Suprapubic skin (tissue), 4 donors: Measurements from ENCODE around the gene INTS11. TPM values are rescaled to one million over a fixed set of nuclear protein-coding genes. Genes with fewer than 3 reads are reported as not detected.

ENCODE experiments used
- DNase-seq, 2 donors: peaks; one replicate each; pipeline ENCODE4 v3.0.0-alpha.2; 2019; ENCODE audit warnings: low spot score in 2 of 2
- H3K27ac ChIP-seq: fragments of 200-600 bp; sonication (generic); one replicate; pipeline ENCODE4 v1.5.1; 2019
- H3K27me3 ChIP-seq: fragments of 200-600 bp; sonication (generic); one replicate; pipeline ENCODE4 v1.5.1; 2019
- H3K36me3 ChIP-seq: fragments of 200-600 bp; sonication (generic); one replicate; pipeline ENCODE4 v1.5.1; 2019
- H3K4me1 ChIP-seq: fragments of 200-600 bp; sonication (generic); one replicate; pipeline ENCODE4 v1.5.1; 2019
- H3K4me3 ChIP-seq: fragments of 200-600 bp; sonication (generic); one replicate; pipeline ENCODE4 v1.5.1; 2019; ENCODE audit warnings: mild to moderate bottlenecking
- H3K9me3 ChIP-seq: fragments of 200-600 bp; sonication (generic); one replicate; pipeline ENCODE4 v1.5.1; 2019
- EP300 ChIP-seq: sonication (generic); formaldehyde crosslinking; IDR thresholded peaks from one replicate; pipeline ENCODE4 v1.6.1; 2017; ENCODE audit warnings: antibody characterized with exemption
- POLR2A ChIP-seq, 2 donors: fragments of 450-650 bp; IDR thresholded peaks; one replicate each; pipeline ENCODE4 v1.6.1; 2017; ENCODE audit warnings: antibody characterized with exemption in 2 of 2, mild to moderate bottlenecking in 2 of 2, moderate library complexity in 2 of 2
- POLR2AphosphoS5 ChIP-seq, 3 donors: sonication (generic); formaldehyde crosslinking; IDR thresholded peaks; one replicate each; pipeline ENCODE4 v1.6.1; 2017; ENCODE audit warnings: antibody characterized with exemption in 3 of 3
- WGBS: methylation state at CpG from one replicate; pipeline ENCODE4 v1.1.5; 2018; 5-methylcytosine and 5-hydroxymethylcytosine counted together
- total RNA-seq, 4 donors: library from RNA; depleted of rRNA; stranded (reverse); fragments of >200 nt; gene quantifications; one replicate each; pipeline ENCODE4 v1.1.0, GENCODE V29; 2016
- TF ChIP-seq, protein P1 (sequence below), 2 donors: fragments of 200-600 bp in 1 of 2; fragments of 450-650 bp in 1 of 2; sonication (generic) in 1 of 2; IDR thresholded peaks; one replicate each; pipeline ENCODE4 v1.5.1; 2016 to 2019; ENCODE audit warnings: antibody characterized with exemption in 2 of 2, mild to moderate bottlenecking in 1 of 2, moderate library complexity in 1 of 2

INTS11 gene
- total RNA-seq, 4 donors from 2014 or later: 105 to 242 (median 151) TPM

DNA sequence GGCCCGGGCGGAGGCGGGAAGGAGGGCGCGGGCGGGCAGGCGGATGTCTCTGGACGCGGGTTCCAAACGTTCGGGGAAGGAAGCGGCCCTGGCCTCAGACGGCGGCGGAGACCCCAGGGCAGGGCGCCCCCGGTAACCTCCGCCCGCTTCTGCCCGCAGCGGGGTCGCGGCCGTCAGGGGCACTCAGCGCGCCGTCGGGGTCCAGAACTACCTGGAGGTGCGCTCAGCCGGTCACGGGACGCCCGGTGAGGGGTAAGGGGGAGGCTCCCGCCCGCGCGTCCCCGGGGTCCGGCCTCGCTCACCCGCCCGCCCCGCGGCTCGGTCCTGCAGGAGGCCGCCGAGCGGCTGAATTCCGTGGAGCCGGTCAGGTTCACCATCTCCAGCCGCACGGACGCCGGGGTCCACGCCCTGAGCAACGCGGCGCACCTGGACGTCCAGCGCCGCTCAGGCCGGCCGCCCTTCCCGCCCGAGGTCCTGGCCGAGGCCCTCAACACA lies 15.7 kb downstream of the INTS11 start:
- TF ChIP-seq EP300 (no peak), POLR2A (IDR thresholded peaks at IDR 0.05) (no peak), POLR2AphosphoS5 (IDR thresholded peaks at IDR 0.05) (no peak)
- TF ChIP-seq, protein P1, sequence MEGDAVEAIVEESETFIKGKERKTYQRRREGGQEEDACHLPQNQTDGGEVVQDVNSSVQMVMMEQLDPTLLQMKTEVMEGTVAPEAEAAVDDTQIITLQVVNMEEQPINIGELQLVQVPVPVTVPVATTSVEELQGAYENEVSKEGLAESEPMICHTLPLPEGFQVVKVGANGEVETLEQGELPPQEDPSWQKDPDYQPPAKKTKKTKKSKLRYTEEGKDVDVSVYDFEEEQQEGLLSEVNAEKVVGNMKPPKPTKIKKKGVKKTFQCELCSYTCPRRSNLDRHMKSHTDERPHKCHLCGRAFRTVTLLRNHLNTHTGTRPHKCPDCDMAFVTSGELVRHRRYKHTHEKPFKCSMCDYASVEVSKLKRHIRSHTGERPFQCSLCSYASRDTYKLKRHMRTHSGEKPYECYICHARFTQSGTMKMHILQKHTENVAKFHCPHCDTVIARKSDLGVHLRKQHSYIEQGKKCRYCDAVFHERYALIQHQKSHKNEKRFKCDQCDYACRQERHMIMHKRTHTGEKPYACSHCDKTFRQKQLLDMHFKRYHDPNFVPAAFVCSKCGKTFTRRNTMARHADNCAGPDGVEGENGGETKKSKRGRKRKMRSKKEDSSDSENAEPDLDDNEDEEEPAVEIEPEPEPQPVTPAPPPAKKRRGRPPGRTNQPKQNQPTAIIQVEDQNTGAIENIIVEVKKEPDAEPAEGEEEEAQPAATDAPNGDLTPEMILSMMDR (IDR thresholded peaks at IDR 0.05): no peak
- DNase-seq: no peak
- peaks cover 61% of the 10 kb centered on the region for H3K4me1 ChIP-seq

DNA sequence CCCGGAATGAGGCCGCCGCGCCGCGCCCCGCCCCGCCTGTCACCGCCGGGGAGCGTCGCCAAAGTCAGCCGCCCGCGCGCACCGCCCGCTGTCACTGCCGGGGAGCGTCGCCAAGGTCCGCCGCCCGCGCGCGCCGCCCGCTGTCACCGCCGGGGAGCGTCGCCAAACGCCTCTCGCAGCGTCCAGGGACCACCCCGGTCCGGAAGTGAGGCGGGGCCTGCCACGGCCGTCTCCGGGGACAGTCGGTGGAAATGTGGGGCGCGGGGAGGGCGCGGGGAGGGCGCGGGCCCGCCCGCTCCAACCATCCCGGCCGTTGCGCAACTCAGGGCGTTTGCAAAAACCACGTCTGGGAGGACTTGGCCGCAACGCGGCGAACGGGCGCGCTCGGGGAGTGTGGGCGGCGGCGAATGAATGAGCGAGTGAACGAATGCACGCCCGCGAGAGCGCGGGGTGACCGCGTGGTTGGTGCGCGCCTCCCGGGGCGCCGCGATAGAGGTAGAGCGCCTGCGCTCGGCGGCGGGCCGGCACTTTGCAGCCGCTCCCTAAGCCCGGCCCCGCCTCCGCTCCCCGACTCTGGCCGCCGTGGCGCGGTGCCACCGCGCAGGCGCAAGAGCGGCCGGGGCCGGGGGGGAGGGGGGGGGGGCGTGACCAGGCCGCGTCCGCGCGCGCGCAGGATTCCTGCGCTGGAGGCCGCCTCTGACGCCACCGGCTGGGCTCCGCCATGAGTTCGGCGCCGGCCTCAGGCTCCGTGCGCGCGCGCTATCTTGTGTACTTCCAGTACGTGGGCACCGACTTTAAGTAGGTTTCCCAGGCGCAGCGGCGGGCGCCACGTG lies 16.3 kb downstream of the INTS11 start, which contains the start of the genes ACAP3 and PUSL1:
Gene ACAP3 (minus strand): TSS at position 8 of the 833 bp plus-strand sequence. CDS start 115 bp downstream, outside the sequence.
Gene PUSL1 (plus strand): TSS at position 675 of the 833 bp plus-strand sequence. CDS start 47 bp downstream, at position 722.
- Histone ChIP-seq H3K9me3 (no peaks in the 10 kb centered on the region), H3K4me3 (peak within 1 kb of the TSS; percentile 65)
- WGBS: 0% methylated on average over 36 of the region's 131 CpGs

More for the DNA sequence above, 15.7 kb downstream of the INTS11 start:
- H3K27ac ChIP-seq: peak overlapping the region; percentile 93
- 3% methylated on average over 14 of the region's 66 CpGs for WGBS
- H3K27me3 ChIP-seq: no peaks in the 10 kb centered on the region
- H3K9me3 ChIP-seq: no peaks in the 10 kb centered on the region
- peak overlapping the region; percentile 65 for H3K4me3 ChIP-seq
- H3K36me3 ChIP-seq: peaks cover 32% of the 10 kb centered on the region

DNA sequence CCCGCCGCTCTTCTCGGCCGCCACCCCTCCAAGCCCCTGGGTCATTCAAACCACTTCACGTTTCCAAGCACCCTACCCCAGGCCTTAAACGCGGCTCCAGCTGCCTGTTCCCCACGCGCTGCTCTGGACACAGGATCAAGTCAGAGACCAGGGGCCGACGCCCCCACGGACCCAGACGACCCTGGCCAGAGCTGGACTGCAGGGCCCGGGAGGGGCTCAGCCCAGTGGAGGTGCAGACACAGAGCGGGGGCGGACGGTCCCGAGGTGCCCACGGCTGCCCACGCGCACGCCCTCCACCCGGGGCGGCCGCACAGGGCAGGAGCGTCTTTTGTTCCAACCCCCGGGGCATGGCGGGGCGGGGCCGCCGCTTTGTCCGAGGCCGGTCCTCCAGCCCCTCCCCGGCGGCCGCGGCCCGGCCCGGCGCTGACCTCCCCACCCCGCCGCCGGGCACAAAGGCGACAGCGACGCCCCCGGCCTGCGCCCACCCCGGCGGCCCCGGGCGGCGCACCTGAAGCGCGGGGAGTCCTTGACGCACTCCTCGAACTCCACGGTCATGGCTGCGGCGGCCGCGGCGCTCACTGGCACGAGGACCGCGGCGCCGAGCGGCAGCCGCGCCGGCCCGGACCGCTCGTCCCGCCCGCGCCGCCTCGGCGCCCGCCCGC lies 17.1 kb downstream of the INTS11 start:
- Histone ChIP-seq H3K27me3 (no peaks in the 10 kb centered on the region), H3K27ac (peak overlapping the region; percentile 93), H3K4me1 (peaks cover 75% of the 10 kb centered on the region), H3K4me3 (peak overlapping the region; percentile 65), H3K9me3 (no peaks in the 10 kb centered on the region), H3K36me3 (peaks cover 18% of the 10 kb centered on the region)
- no peak for DNase-seq
- TF ChIP-seq POLR2A (IDR thresholded peaks at IDR 0.05): peak in 1 of 2 donors; percentile 26
- TF ChIP-seq, protein P1 (IDR thresholded peaks at IDR 0.05): no peak
- under 1% methylated on average over 23 of the region's 83 CpGs for WGBS

More for the DNA sequence above, 16.3 kb downstream of the INTS11 start, which contains the start of the genes ACAP3 and PUSL1:
- peak within 1 kb of the TSS; percentile 93 for H3K27ac ChIP-seq
- DNase-seq: peak; percentile 96
- H3K36me3 ChIP-seq: peaks cover 26% of the 10 kb centered on the region
- TF ChIP-seq EP300 (no peak), POLR2AphosphoS5 (IDR thresholded peaks at IDR 0.05) (peak in 2 of 3 donors; percentile 79 to 94), POLR2A (IDR thresholded peaks at IDR 0.05) (no peak)
- peaks cover 68% of the 10 kb centered on the region for H3K4me1 ChIP-seq
- H3K27me3 ChIP-seq: no peaks in the 10 kb centered on the region

DNA sequence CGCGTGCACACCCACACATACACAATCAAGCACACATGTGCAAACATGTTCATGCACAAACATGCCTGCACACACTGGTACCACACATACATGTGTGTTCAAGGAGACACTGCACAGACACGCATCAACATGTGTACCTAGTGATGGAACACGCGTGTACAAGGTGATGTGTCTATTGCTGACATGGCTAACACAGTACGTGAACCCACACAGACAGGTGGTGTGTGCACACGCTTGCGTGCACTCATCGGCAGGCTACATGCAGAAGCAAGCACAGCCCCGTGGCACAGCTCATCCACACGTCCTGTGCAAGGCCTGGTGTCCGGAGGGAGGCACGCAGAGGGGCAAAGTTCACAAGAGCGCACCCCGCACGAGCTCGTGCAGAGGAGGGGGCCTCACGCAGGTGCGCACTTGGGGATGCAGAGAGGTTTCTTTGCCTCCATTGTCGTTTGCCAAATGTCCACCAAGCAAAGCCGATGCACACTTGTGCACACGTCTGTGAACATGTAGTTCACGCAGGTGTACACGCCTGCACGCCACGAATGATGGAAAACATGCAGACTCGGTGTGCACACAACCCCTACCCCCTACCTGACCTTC lies 17.7 kb downstream of the INTS11 start:
- DNase-seq: no peak
- H3K27me3 ChIP-seq: no peaks in the 10 kb centered on the region
- H3K36me3 ChIP-seq: peaks cover 12% of the 10 kb centered on the region
- 22% methylated on average over 18 of the region's 27 CpGs for WGBS
- peak overlapping the region; percentile 93 for H3K27ac ChIP-seq
- peaks cover 81% of the 10 kb centered on the region for H3K4me1 ChIP-seq
- TF ChIP-seq POLR2AphosphoS5 (IDR thresholded peaks at IDR 0.05) (no peak), EP300 (no peak), POLR2A (IDR thresholded peaks at IDR 0.05) (no peak)
- TF ChIP-seq, protein P1 (IDR thresholded peaks at IDR 0.05): no peak
- H3K4me3 ChIP-seq: peak overlapping the region; percentile 65
- no peaks in the 10 kb centered on the region for H3K9me3 ChIP-seq

DNA sequence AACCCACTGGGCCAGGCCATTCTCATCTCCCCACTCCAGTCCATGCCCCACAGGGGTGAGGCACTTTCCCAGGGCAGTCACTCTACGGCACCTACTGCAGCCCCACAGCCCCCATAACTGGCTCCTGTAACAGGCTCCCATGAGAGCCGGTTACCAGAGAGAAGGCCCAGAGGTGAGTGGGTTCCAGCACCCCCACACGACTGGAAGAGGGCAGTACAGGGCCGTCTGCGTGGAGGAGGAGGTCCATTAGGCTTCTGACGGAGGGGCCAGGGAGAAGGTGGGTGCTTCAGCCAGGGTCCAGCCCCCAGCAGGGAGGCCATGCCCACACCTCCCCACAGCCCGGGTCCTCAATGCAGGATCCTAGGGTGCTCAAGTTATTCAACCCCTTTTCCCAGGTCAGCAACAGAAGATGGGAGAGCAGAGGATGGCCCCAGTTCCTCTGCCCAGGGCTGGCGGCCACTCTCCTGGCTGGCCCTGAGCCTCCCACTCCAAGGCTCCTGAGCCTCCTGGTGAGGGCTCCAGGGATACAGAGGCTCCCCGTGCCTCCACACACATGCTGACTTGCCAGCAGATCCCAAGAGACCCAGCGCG lies 18.3 kb downstream of the INTS11 start:
- H3K27me3 ChIP-seq: no peaks in the 10 kb centered on the region
- WGBS: 13% methylated on average over 10 of the region's 11 CpGs
- DNase-seq: no peak
- H3K27ac ChIP-seq: peak overlapping the region; percentile 93
- H3K36me3 ChIP-seq: peaks cover 6% of the 10 kb centered on the region
- H3K4me1 ChIP-seq: peaks cover 81% of the 10 kb centered on the region
- no peaks in the 10 kb centered on the region for H3K9me3 ChIP-seq
- H3K4me3 ChIP-seq: peak overlapping the region; percentile 65
- TF ChIP-seq EP300 (no peak), POLR2A (IDR thresholded peaks at IDR 0.05) (no peak), POLR2AphosphoS5 (IDR thresholded peaks at IDR 0.05) (no peak)
- TF ChIP-seq, protein P1 (IDR thresholded peaks at IDR 0.05): no peak
